WTC11 (cell line): ENCODE results near the gene CACNG7. TPM values are rescaled to one million over a fixed set of nuclear protein-coding genes. Genes with fewer than 3 reads are reported as not detected.

Source experiments
- ATAC-seq: fragments of 200-7000 bp; cut with Tn5 transposase; 2 replicates; pipeline ENCODE4 v1.10.0; 2021; ENCODE audit warnings: mild to moderate bottlenecking, moderate library complexity
- CTCF ChIA-PET: fragments of 300-600 bp; sonication (Branson Sonifier 250); formaldehyde crosslinking; loops from one replicate; lab custom pipeline; 2021; ENCODE audit warnings: antibody characterized with exemption; lab: Charles Lee
- POLR2A ChIA-PET: fragments of 350-600 bp; sonication (Branson Sonifier 250); formaldehyde crosslinking; loops from one replicate; lab custom pipeline; 2021; ENCODE audit warnings: antibody characterized with exemption; lab: Charles Lee
- DNase-seq: peaks from one replicate; pipeline ENCODE4 v3.0.0; 2021; ENCODE audit warnings: low spot score
- H3K27ac Mint-ChIP-seq: 2 replicates; pipeline ENCODE4 v1.8.0; 2021; ENCODE audit warnings: mixed read lengths
- H3K27me3 Mint-ChIP-seq: 2 replicates; pipeline ENCODE4 v1.8.0; 2021; ENCODE audit warnings: low read depth, mild to moderate bottlenecking, moderate library complexity, mixed read lengths
- H3K36me3 Mint-ChIP-seq: 2 replicates; pipeline ENCODE4 v1.8.0; 2021; ENCODE audit warnings: mixed read lengths
- H3K4me1 Mint-ChIP-seq: 2 replicates; pipeline ENCODE4 v1.8.0; 2022; ENCODE audit warnings: mixed read lengths
- H3K4me3 Mint-ChIP-seq: 2 replicates; pipeline ENCODE4 v1.8.0; 2021; ENCODE audit warnings: mild to moderate bottlenecking, moderate library complexity, mixed read lengths
- H3K9me3 Mint-ChIP-seq: 2 replicates; pipeline ENCODE4 v1.8.0; 2021; ENCODE audit warnings: mixed read lengths
- AFF4 ChIP-seq: sonication (generic); formaldehyde crosslinking; IDR thresholded peaks from 2 replicates; pipeline ENCODE4 v1.8.1; 2023; ENCODE audit warnings: mild to moderate bottlenecking, missing genetic modification reagents, borderline replicate concordance
- ATF1 ChIP-seq: sonication (generic); formaldehyde crosslinking; IDR thresholded peaks from 2 replicates; pipeline ENCODE4 v1.8.1; 2023; ENCODE audit warnings: mild to moderate bottlenecking, moderate library complexity, missing genetic modification reagents
- ATF2 ChIP-seq: sonication (generic); formaldehyde crosslinking; IDR thresholded peaks from 2 replicates; pipeline ENCODE4 v1.8.1; 2022; ENCODE audit warnings: low read depth, missing genetic modification reagents, borderline replicate concordance
- E2F1 ChIP-seq: sonication (generic); formaldehyde crosslinking; IDR thresholded peaks from 2 replicates; pipeline ENCODE4 v1.8.0; 2022; ENCODE audit warnings: mild to moderate bottlenecking, missing genetic modification reagents
- E2F4 ChIP-seq: sonication (generic); formaldehyde crosslinking; IDR thresholded peaks from 2 replicates; pipeline ENCODE4 v1.8.1; 2022; ENCODE audit warnings: low read depth, mild to moderate bottlenecking, moderate library complexity, missing genetic modification reagents, borderline replicate concordance
- ELF4 ChIP-seq: sonication (generic); formaldehyde crosslinking; IDR thresholded peaks from 2 replicates; pipeline ENCODE4 v1.8.1; 2022; ENCODE audit warnings: low read depth, mild to moderate bottlenecking, moderate library complexity, missing genetic modification reagents
- ESRRA ChIP-seq: sonication (generic); formaldehyde crosslinking; IDR thresholded peaks from 2 replicates; pipeline ENCODE4 v1.8.1; 2022; ENCODE audit warnings: mild to moderate bottlenecking, missing genetic modification reagents, borderline replicate concordance
- FOXP1 ChIP-seq: sonication (generic); formaldehyde crosslinking; IDR thresholded peaks from 2 replicates; pipeline ENCODE4 v1.8.0; 2022; ENCODE audit warnings: missing genetic modification reagents, mild to moderate bottlenecking, moderate library complexity, borderline replicate concordance
- IRF2 ChIP-seq: sonication (generic); formaldehyde crosslinking; IDR thresholded peaks from 2 replicates; pipeline ENCODE4 v1.8.0; 2022; ENCODE audit warnings: low read depth, missing genetic modification reagents, borderline replicate concordance
- KAT7 ChIP-seq: sonication (generic); formaldehyde crosslinking; IDR thresholded peaks from 2 replicates; pipeline ENCODE4 v1.8.1; 2023; ENCODE audit warnings: missing genetic modification reagents, mild to moderate bottlenecking, borderline replicate concordance
- NFYB ChIP-seq: sonication (generic); formaldehyde crosslinking; conservative IDR thresholded peaks from 2 replicates; pipeline ENCODE4 v1.8.0; 2022; ENCODE audit warnings: low read depth, missing genetic modification reagents
- PREB ChIP-seq: sonication (generic); formaldehyde crosslinking; IDR thresholded peaks from 2 replicates; pipeline ENCODE4 v1.8.1; 2022; ENCODE audit warnings: mild to moderate bottlenecking, missing genetic modification reagents, moderate library complexity, borderline replicate concordance
- RORB ChIP-seq: fragments of 250-450 bp; sonication (Bioruptor Pico); IDR thresholded peaks from 2 replicates; pipeline ENCODE4 v1.9.0; 2021; ENCODE audit warnings: mild to moderate bottlenecking
- SMAD4 ChIP-seq: sonication (generic); formaldehyde crosslinking; IDR thresholded peaks from 2 replicates; pipeline ENCODE4 v1.8.0; 2022; ENCODE audit warnings: mild to moderate bottlenecking, missing genetic modification reagents
- SP1 ChIP-seq: sonication (generic); formaldehyde crosslinking; conservative IDR thresholded peaks from 2 replicates; pipeline ENCODE4 v1.8.1; 2022; ENCODE audit warnings: missing genetic modification reagents
- TCF7 ChIP-seq: sonication (generic); formaldehyde crosslinking; IDR thresholded peaks from 2 replicates; pipeline ENCODE4 v1.8.0; 2022; ENCODE audit warnings: mild to moderate bottlenecking, low read depth, missing genetic modification reagents, moderate library complexity
- USF1 ChIP-seq: sonication (generic); formaldehyde crosslinking; IDR thresholded peaks from 2 replicates; pipeline ENCODE4 v1.8.0; 2022; ENCODE audit warnings: mild to moderate bottlenecking, missing genetic modification reagents
- USF2 ChIP-seq: sonication (generic); formaldehyde crosslinking; IDR thresholded peaks from 2 replicates; pipeline ENCODE4 v1.8.1; 2023; ENCODE audit warnings: mild to moderate bottlenecking, missing genetic modification reagents, moderate library complexity
- ZBTB43 ChIP-seq: sonication (generic); formaldehyde crosslinking; IDR thresholded peaks from 2 replicates; pipeline ENCODE4 v1.8.1; 2023; ENCODE audit warnings: mild to moderate bottlenecking, missing genetic modification reagents
- ZMAT4 ChIP-seq: fragments of 250-450 bp; sonication (Bioruptor Pico); IDR thresholded peaks from 2 replicates; pipeline ENCODE4 v1.9.0; 2021; ENCODE audit warnings: mild to moderate bottlenecking
- ZNF121 ChIP-seq: sonication (generic); formaldehyde crosslinking; IDR thresholded peaks from 2 replicates; pipeline ENCODE4 v1.8.0; 2023; ENCODE audit warnings: missing genetic modification reagents
- ZNF671 ChIP-seq: fragments of 250-450 bp; sonication (Bioruptor Pico); IDR thresholded peaks from 2 replicates; pipeline ENCODE4 v1.8.0; 2021; ENCODE audit warnings: mild to moderate bottlenecking
- total RNA-seq: library from RNA; stranded (reverse); gene quantifications from 3 replicates; pipeline ENCODE4 v1.2.3, GENCODE V29; 2021

CACNG7 gene
- total RNA-seq, 1 experiment from 2014 or later, result 33.3 TPM

GRCh38 chr19:53969366-53969765, 60.3 kb downstream of the CACNG7 start (continued):
- TF ChIP-seq TCF7 (CRISPR knock-in tag) (no peak), RORB (no peak), SMAD4 (CRISPR knock-in tag) (no peak), SP1 (CRISPR knock-in tag) (no peak), E2F4 (CRISPR knock-in tag) (no peak), USF1 (CRISPR knock-in tag) (no peak), ZMAT4 (CRISPR knock-in tag) (no peak), ZNF121 (no peak), IRF2 (CRISPR knock-in tag) (no peak)

GRCh38 chr19:53971673-53972072, 62.6 kb downstream of the CACNG7 start:
- Mint-ChIP-seq H3K4me3 (no peak overlapping the region), H3K9me3 (no peaks in the 10 kb centered on the region), H3K27me3 (no peaks in the 10 kb centered on the region), H3K4me1 (peaks cover 2% of the 10 kb centered on the region), H3K27ac (no peak overlapping the region)
- CTCF ChIA-PET, result interaction anchor here (0.6 to 1.8 kb wide), 4 partner anchors 24 to 59 kb away, joined by 3 to 6 read pairs (median 4); no protein-coding TSS in a partner anchor
- DNase-seq, result no peak
- TF ChIP-seq PREB (CRISPR knock-in tag), result no peak
- TF ChIP-seq ELF4 (CRISPR knock-in tag), result no peak
- no peak for TF ChIP-seq ATF1 (CRISPR knock-in tag)
- no peak for TF ChIP-seq ESRRA (CRISPR knock-in tag)
- TF ChIP-seq KAT7 (CRISPR knock-in tag), result no peak
- TF ChIP-seq USF2 (CRISPR knock-in tag), result no peak
- TF ChIP-seq ZBTB43, result no peak
- TF ChIP-seq ZNF671 (CRISPR knock-in tag), result no peak
- TF ChIP-seq AFF4, result no peak
- no peak for TF ChIP-seq NFYB (CRISPR knock-in tag)
- no peak for TF ChIP-seq E2F1 (CRISPR knock-in tag)
- no peak for TF ChIP-seq FOXP1 (CRISPR knock-in tag)
- no peak for TF ChIP-seq ATF2 (CRISPR knock-in tag)
- TF ChIP-seq, all 79 proteins: peak for 0
- POLR2A ChIA-PET, result interaction anchor here (0.6 kb wide), 1 partner anchor 12 kb away, joined by 8 read pairs; no protein-coding TSS in a partner anchor
- ATAC-seq, result peak; percentile 56
- peaks cover 45% of the 10 kb centered on the region for H3K36me3 Mint-ChIP-seq
